HEK293T (cell line): Measurements from ENCODE around the gene AP4B1.

Experiments
- HDGF ChIP-seq: fragments of 450-650 bp; IDR thresholded peaks from 2 replicates; pipeline ENCODE4 v1.6.1; 2017; ENCODE audit warnings: antibody characterized with exemption, borderline replicate concordance
- L3MBTL2 ChIP-seq: fragments of 450-650 bp; conservative IDR thresholded peaks from 2 replicates; pipeline ENCODE4 v1.6.1; 2016; ENCODE audit warnings: mild to moderate bottlenecking
- SP1 ChIP-seq: fragments of 450-650 bp; IDR thresholded peaks from 2 replicates; pipeline ENCODE4 v1.6.1; 2017
- SUZ12 ChIP-seq: fragments of 450-650 bp; IDR thresholded peaks from 2 replicates; pipeline ENCODE4 v1.6.1; 2016; ENCODE audit warnings: mild to moderate bottlenecking
- ZNF384 ChIP-seq: fragments of 450-650 bp; IDR thresholded peaks from 2 replicates; pipeline ENCODE4 v1.6.1; 2016

DNA sequence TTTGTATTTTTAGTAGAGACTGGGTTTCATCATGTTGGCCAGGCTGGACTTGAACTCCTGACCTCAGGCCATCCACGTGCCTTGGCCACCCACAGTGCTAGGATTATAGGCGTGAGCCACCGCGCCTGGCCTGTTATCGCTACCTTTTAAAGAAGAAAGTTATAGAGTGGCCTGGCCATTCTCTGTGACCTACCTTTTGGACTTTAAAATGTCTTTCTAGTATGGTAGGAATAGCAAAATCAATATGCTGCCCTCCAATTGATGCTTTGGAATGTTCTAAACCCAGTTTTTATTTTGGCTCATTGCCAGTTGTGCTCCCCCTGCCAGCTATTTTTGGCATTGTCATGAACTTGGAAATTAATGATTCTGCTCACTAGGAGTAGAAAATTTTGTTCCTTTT is 44.4 kb upstream of the AP4B1 start:
- no peak for TF ChIP-seq SP1
- no peak for TF ChIP-seq HDGF
- TF ChIP-seq L3MBTL2 = no peak
- TF ChIP-seq ZNF384 = no peak
- TF ChIP-seq SUZ12 = no peak
